PC-9 (cell line): Measurements from ENCODE around the gene TIFAB.

ENCODE experiments used
- EZH2 ChIP-seq: fragments of 200-600 bp; sonication (generic); IDR thresholded peaks from 2 replicates; pipeline ENCODE4 v1.8.0; 2017; ENCODE audit warnings: antibody characterized with exemption, low read depth
- TF ChIP-seq, protein P1 (sequence below): fragments of 200-600 bp; sonication (generic); conservative IDR thresholded peaks from 2 replicates; pipeline ENCODE4 v1.6.1; 2017; ENCODE audit warnings: mixed run types, antibody characterized with exemption, mild to moderate bottlenecking, moderate library complexity

DNA sequence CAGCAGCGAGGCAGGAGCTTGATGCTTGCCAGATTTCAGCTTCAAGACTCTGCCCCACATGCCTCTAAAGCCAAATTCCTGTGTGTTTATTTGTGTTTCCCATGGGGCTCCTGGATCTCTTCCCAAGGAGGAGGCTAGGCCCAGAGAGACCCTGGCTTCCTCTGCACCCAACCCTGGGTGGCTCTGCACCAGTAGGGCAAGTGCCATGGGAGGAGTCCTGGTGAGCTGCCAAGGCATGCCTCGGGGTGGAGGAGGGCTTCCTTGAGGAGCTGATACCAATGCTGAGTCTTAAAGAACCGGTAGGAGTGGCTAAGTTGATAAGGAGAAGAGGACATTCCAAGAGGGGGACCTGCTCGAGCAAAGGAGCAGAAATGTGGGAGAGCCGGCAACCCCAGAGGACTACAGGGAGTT, 6.8 kb upstream of the TIFAB start:
- TF ChIP-seq, protein P1, sequence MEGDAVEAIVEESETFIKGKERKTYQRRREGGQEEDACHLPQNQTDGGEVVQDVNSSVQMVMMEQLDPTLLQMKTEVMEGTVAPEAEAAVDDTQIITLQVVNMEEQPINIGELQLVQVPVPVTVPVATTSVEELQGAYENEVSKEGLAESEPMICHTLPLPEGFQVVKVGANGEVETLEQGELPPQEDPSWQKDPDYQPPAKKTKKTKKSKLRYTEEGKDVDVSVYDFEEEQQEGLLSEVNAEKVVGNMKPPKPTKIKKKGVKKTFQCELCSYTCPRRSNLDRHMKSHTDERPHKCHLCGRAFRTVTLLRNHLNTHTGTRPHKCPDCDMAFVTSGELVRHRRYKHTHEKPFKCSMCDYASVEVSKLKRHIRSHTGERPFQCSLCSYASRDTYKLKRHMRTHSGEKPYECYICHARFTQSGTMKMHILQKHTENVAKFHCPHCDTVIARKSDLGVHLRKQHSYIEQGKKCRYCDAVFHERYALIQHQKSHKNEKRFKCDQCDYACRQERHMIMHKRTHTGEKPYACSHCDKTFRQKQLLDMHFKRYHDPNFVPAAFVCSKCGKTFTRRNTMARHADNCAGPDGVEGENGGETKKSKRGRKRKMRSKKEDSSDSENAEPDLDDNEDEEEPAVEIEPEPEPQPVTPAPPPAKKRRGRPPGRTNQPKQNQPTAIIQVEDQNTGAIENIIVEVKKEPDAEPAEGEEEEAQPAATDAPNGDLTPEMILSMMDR = no peak
- no peak for TF ChIP-seq EZH2
